ENCODE measurements around the gene ICAM3.
"Not testable (repeated sequence)": the region's sequence is repeated elsewhere in the genome, so short reads cannot be mapped to it uniquely, and the experiment has no call there.

Gene ICAM3

GRCh38 chr19:10380313-10381102, 41.1 kb upstream of the ICAM3 start, which contains the start of gene TYK2:
TSS of gene TYK2 (minus strand) at chr19:10380572. CDS start at chr19:10378406, 2,166 bp downstream.
- peak within 1 kb of the TSS; percentile 82 for H3K4me3 ChIP-seq (ENCODE audit: low read depth, low read length, poor library complexity, severe bottlenecking)
- H3F3A ChIP-seq (ENCODE audit: insufficient read depth, low read length) = no peaks in the 10 kb centered on the region
- H3K79me2 ChIP-seq (ENCODE audit: insufficient read depth, low read length) = peaks cover 8% of the 10 kb centered on the region; the same call in 1 of the 2 replicates
- H3K9me3 ChIP-seq (ENCODE audit: low read length) = no peaks in the 10 kb centered on the region
- H3K4me1 ChIP-seq (ENCODE audit: insufficient read depth, low read length, severe bottlenecking) = peaks cover 11% of the 10 kb centered on the region
- H3K27me3 ChIP-seq (ENCODE audit: insufficient read depth, low read length) = no peaks in the 10 kb centered on the region
- peak within 1 kb of the TSS; percentile 31 for H3K27ac ChIP-seq (ENCODE audit: low read depth, low read length, poor library complexity, severe bottlenecking)
- H3K36me3 ChIP-seq (ENCODE audit: insufficient read depth, low read length) = peaks cover 12% of the 10 kb centered on the region; the same call in 1 of the 2 replicates
- TF ChIP-seq EZH2 (IDR thresholded peaks at IDR 0.05; ENCODE audit: borderline replicate concordance, low read length) (no peak), CTCF (IDR thresholded peaks at IDR 0.05; ENCODE audit: low read length) (no peak)
- peak within 1 kb of the TSS; percentile 89 for H3K9ac ChIP-seq (ENCODE audit: low read length)
- H2AFZ ChIP-seq (ENCODE audit: low read length) = no peak within 1 kb of the TSS
- H4K20me1 ChIP-seq (ENCODE audit: insufficient read depth, low read length) = no peaks in the 10 kb centered on the region
- no peaks in the 10 kb centered on the region for H3K9me2 ChIP-seq (ENCODE audit: low read depth, low read length)
- peak within 1 kb of the TSS; percentile 94 for H3K4me2 ChIP-seq (ENCODE audit: low read length)

DNA sequence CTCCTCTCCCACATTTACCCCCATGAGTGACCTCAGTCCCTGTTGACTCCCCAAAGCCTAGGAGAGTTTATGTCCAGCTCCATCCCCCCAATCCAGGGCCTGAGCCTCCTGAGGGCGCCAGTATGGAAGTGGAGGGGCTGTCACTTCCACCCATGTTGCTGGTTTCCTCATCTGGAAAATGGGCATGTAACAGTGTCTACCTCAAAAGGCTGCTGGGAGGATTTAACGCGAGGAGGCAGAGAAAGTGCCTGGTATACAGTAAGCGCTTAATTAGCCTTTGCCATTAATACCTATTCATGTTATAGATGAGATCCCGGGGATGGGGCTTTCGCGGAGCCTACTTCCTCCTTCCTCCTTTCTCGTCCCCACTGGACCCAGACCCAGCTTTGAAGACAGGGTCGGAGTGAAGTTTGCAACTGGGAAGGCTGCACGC, 40.5 kb upstream of the ICAM3 start:
- H3K79me2 ChIP-seq (ENCODE audit: insufficient read depth, low read length) = peaks cover 8% of the 10 kb centered on the region; the same call in 1 of the 2 replicates
- TF ChIP-seq EZH2 (IDR thresholded peaks at IDR 0.05; ENCODE audit: borderline replicate concordance, low read length) = no peak
- no peak for TF ChIP-seq CTCF (IDR thresholded peaks at IDR 0.05; ENCODE audit: low read length)
- peak overlapping the region; percentile 82 for H3K4me3 ChIP-seq (ENCODE audit: low read depth, low read length, poor library complexity, severe bottlenecking)
- H3K36me3 ChIP-seq (ENCODE audit: insufficient read depth, low read length) = peaks cover 17% of the 10 kb centered on the region
- H3F3A ChIP-seq (ENCODE audit: insufficient read depth, low read length) = no peaks in the 10 kb centered on the region
- no peaks in the 10 kb centered on the region for H3K27me3 ChIP-seq (ENCODE audit: insufficient read depth, low read length)
- no peaks in the 10 kb centered on the region for H3K9me2 ChIP-seq (ENCODE audit: low read depth, low read length)
- H3K4me1 ChIP-seq (ENCODE audit: insufficient read depth, low read length, severe bottlenecking) = peaks cover 11% of the 10 kb centered on the region
- H3K9me3 ChIP-seq (ENCODE audit: low read length) = no peaks in the 10 kb centered on the region
- H3K9ac ChIP-seq (ENCODE audit: low read length) = peak overlapping the region; percentile 89
- peak overlapping the region; percentile 6 for H3K27ac ChIP-seq (ENCODE audit: low read depth, low read length, poor library complexity, severe bottlenecking)
- H2AFZ ChIP-seq (ENCODE audit: low read length) = no peak overlapping the region
- H3K4me2 ChIP-seq (ENCODE audit: low read length) = peak overlapping the region; percentile 82
- H4K20me1 ChIP-seq (ENCODE audit: insufficient read depth, low read length) = no peaks in the 10 kb centered on the region

DNA sequence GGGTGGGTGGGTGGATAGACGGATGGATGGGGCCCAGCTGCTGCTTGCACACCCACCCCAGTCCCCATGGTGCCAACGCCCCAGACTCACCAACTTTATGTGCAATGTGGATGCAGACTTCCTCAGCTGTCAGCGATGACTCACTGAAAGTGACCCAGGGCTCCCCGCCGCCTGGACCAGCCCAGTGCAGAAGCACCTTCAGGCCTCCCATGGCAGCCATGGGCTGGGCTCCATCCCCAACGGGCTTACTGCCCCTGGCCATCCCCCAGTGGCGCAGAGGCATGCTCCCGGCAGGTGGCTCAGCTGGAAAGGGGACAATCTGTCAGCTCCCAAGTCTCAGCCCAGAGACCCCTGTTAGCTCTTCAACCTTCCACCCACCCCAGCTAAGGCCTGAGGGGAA, 38.7 kb upstream of the ICAM3 start:
- TF ChIP-seq EZH2 (IDR thresholded peaks at IDR 0.05; ENCODE audit: borderline replicate concordance, low read length) (no peak), CTCF (IDR thresholded peaks at IDR 0.05; ENCODE audit: low read length) (no peak)
- Histone ChIP-seq H3K79me2 (ENCODE audit: insufficient read depth, low read length) (peaks cover 8% of the 10 kb centered on the region; the same call in 1 of the 2 replicates), H3K4me2 (ENCODE audit: low read length) (no peak overlapping the region)

DNA sequence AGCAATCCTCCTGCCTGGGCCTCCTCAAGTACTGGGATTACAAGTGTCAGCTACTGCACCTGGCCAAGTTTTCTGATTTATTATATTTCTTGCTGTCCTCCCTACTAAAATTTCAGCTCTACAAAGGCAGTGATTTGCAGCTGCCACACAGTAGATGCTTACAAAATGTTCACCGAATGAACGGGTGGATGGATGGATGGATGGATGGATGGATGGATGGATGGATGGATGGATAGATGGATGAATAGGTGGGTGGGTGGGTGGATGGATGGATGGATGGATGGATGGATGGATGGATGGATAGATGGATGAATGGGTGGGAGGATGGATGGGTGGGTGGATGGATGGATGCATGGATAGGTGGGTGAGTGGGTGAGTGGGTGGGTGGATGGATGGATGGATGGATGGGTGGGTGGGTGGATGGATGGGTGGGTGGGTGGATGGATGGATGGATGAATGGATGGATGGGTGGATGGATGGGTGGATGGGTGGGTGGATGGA, 37.8 kb upstream of the ICAM3 start:
- H3F3A ChIP-seq (ENCODE audit: insufficient read depth, low read length); H3K9ac ChIP-seq (ENCODE audit: low read length); H3K79me2 ChIP-seq (ENCODE audit: insufficient read depth, low read length); H3K27ac ChIP-seq (ENCODE audit: low read depth, low read length, poor library complexity, severe bottlenecking); H4K20me1 ChIP-seq (ENCODE audit: insufficient read depth, low read length); H3K4me3 ChIP-seq (ENCODE audit: low read depth, low read length, poor library complexity, severe bottlenecking); H3K9me3 ChIP-seq (ENCODE audit: low read length); H3K27me3 ChIP-seq (ENCODE audit: insufficient read depth, low read length); H3K4me2 ChIP-seq (ENCODE audit: low read length); H3K9me2 ChIP-seq (ENCODE audit: low read depth, low read length); H2AFZ ChIP-seq (ENCODE audit: low read length): not testable (repeated sequence)
- Histone ChIP-seq H3K36me3 (ENCODE audit: insufficient read depth, low read length) (peaks cover 29% of the 10 kb centered on the region), H3K4me1 (ENCODE audit: insufficient read depth, low read length, severe bottlenecking) (peaks cover 11% of the 10 kb centered on the region)

More for the DNA sequence above, 38.7 kb upstream of the ICAM3 start:
- Histone ChIP-seq H3K27me3 (ENCODE audit: insufficient read depth, low read length) (no peaks in the 10 kb centered on the region), H3K4me1 (ENCODE audit: insufficient read depth, low read length, severe bottlenecking) (peaks cover 11% of the 10 kb centered on the region), H3K4me3 (ENCODE audit: low read depth, low read length, poor library complexity, severe bottlenecking) (no peak overlapping the region), H3K27ac (ENCODE audit: low read depth, low read length, poor library complexity, severe bottlenecking) (no peak overlapping the region), H3K9me3 (ENCODE audit: low read length) (no peaks in the 10 kb centered on the region), H3K9me2 (ENCODE audit: low read depth, low read length) (no peaks in the 10 kb centered on the region), H3F3A (ENCODE audit: insufficient read depth, low read length) (no peaks in the 10 kb centered on the region), H4K20me1 (ENCODE audit: insufficient read depth, low read length) (no peaks in the 10 kb centered on the region), H3K36me3 (ENCODE audit: insufficient read depth, low read length) (peaks cover 24% of the 10 kb centered on the region), H2AFZ (ENCODE audit: low read length) (no peak overlapping the region), H3K9ac (ENCODE audit: low read length) (no peak overlapping the region)
